ENCODE measurements around the gene CCPG1. TPM values are rescaled to one million over a fixed set of nuclear protein-coding genes. Genes with fewer than 3 reads are reported as not detected.

The CCPG1 gene
- polyA plus RNA-seq, 1 of the 3 experiments (the other 2 are of a cell fraction) = 10.5 TPM

DNA sequence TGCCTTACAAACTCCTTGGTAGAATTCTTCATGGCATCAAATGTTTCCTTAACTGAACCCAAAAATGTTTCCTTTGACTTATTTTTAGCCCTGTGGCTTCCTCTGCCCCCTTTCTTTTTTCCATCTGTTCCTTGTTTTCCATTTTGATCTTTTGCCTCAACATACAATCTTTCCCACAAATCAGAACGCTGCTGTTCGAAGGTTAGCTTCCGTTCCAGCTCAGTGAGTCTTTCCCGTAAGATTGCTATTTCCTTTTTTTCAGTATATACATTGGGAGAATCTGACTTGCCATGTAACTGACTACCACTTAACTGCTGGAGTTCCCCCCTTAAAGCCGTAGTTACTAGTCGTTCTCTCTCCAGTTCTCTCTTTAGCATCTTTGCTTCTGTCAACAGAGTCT is 47.9 kb downstream of the CCPG1 start:
- Histone ChIP-seq H4K20me1 (ENCODE audit: insufficient read depth) (no peaks in the 10 kb centered on the region), H2AFZ (ENCODE audit: low read depth) (no peak overlapping the region), H3K4me1 (ENCODE audit: control insufficient read depth in 1 of 2, insufficient read depth in 2 of 2, low read depth in 1 of 2, low read length in 1 of 2) (no peaks in the 10 kb centered on the region; a peak in 1 of 4 replicates), H3K9me3 (no peaks in the 10 kb centered on the region), H3K79me2 (ENCODE audit: insufficient read depth) (no peaks in the 10 kb centered on the region), H3K9ac (no peak overlapping the region), H3K27ac (ENCODE audit: low read depth in 2 of 2, low read length in 1 of 2) (no peak overlapping the region), H3K4me3 (ENCODE audit: low read depth in 2 of 2, low read length in 1 of 2) (no peak overlapping the region), H3K36me3 (replicated peaks in 1 of 2; ENCODE audit: control insufficient read depth in 1 of 2, insufficient read depth in 2 of 2, low read length in 1 of 2) (peaks cover 7 to 22% of the 10 kb centered on the region in 2 experiments), H3K9me2 (no peaks in the 10 kb centered on the region), H3K27me3 (ENCODE audit: insufficient read depth) (no peaks in the 10 kb centered on the region), H3F3A (replicated peaks; ENCODE audit: insufficient read depth) (peaks cover 13% of the 10 kb centered on the region), H3K4me2 (no peak overlapping the region)
- WGBS (ENCODE audit: low lambda C conversion rate) = 92% methylated on average over 6 of the region's 6 CpGs
- TF ChIP-seq SIN3A (IDR thresholded peaks at IDR 0.05; ENCODE audit: borderline replicate concordance, low read depth, low read length) (no peak), GABPA (IDR thresholded peaks at IDR 0.05; ENCODE audit: low read depth) (no peak), YY1 (IDR thresholded peaks at IDR 0.05; ENCODE audit: low read depth) (no peak), MEF2A (IDR thresholded peaks at IDR 0.05; ENCODE audit: borderline replicate concordance, low read depth) (no peak)
- TF ChIP-seq, protein P1, sequence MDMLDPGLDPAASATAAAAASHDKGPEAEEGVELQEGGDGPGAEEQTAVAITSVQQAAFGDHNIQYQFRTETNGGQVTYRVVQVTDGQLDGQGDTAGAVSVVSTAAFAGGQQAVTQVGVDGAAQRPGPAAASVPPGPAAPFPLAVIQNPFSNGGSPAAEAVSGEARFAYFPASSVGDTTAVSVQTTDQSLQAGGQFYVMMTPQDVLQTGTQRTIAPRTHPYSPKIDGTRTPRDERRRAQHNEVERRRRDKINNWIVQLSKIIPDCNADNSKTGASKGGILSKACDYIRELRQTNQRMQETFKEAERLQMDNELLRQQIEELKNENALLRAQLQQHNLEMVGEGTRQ (IDR thresholded peaks at IDR 0.05; ENCODE audit: borderline replicate concordance, low read depth, low read length) = no peak
- TF ChIP-seq, protein P2, sequence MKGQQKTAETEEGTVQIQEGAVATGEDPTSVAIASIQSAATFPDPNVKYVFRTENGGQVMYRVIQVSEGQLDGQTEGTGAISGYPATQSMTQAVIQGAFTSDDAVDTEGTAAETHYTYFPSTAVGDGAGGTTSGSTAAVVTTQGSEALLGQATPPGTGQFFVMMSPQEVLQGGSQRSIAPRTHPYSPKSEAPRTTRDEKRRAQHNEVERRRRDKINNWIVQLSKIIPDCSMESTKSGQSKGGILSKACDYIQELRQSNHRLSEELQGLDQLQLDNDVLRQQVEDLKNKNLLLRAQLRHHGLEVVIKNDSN (IDR thresholded peaks at IDR 0.05; ENCODE audit: borderline replicate concordance, low read depth) = no peak
- POLR2A ChIA-PET = no interaction called here
- CTCF ChIA-PET = interaction anchor here (1.6 to 3.7 kb wide), 3 partner anchors 8 to 23 kb away, joined by 5 to 12 read pairs (median 6); no protein-coding TSS in a partner anchor
- no peak for DNase-seq

DNA sequence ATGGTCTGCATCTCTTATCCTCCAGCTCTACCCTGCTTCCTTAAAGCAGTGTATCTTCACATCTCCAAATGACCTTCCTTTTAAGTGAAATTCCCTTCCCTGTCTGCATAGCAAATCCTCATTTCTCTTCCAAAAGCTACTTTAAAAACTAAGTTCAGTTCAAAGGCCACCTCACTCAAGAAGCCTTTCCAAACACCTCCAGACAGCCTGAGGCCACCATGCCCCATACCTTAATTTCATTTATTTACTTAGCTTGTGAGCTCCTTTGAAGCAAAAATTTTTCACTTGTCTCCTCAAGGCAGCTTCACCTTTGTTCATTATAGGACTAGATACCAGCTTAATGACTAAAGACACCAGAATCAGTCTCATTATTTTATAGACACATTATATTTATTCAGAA is 49.7 kb downstream of the CCPG1 start:
- TF ChIP-seq GATA2 (CRISPR knock-in tag; IDR thresholded peaks at IDR 0.05) = no peak
- no peak for TF ChIP-seq GABPA (IDR thresholded peaks at IDR 0.05; ENCODE audit: low read depth)
- Histone ChIP-seq H3K36me3 (replicated peaks in 1 of 2; ENCODE audit: control insufficient read depth in 1 of 2, insufficient read depth in 2 of 2, low read length in 1 of 2) (peaks cover 7 to 29% of the 10 kb centered on the region in 2 experiments), H3F3A (replicated peaks; ENCODE audit: insufficient read depth) (peaks cover 13% of the 10 kb centered on the region), H2AFZ (ENCODE audit: low read depth) (no peak overlapping the region), H3K4me3 (ENCODE audit: low read depth in 2 of 2, low read length in 1 of 2) (no peak overlapping the region), H3K9me3 (no peaks in the 10 kb centered on the region), H3K27me3 (ENCODE audit: insufficient read depth) (no peaks in the 10 kb centered on the region), H3K9me2 (no peaks in the 10 kb centered on the region), H4K20me1 (ENCODE audit: insufficient read depth) (no peaks in the 10 kb centered on the region), H3K4me1 (ENCODE audit: control insufficient read depth in 1 of 2, insufficient read depth in 2 of 2, low read depth in 1 of 2, low read length in 1 of 2) (no peaks in the 10 kb centered on the region; a peak in 1 of 4 replicates), H3K27ac (ENCODE audit: low read depth in 2 of 2, low read length in 1 of 2) (no peak overlapping the region), H3K4me2 (no peak overlapping the region), H3K79me2 (ENCODE audit: insufficient read depth) (no peaks in the 10 kb centered on the region), H3K9ac (no peak overlapping the region)
- no peak for DNase-seq
- CTCF ChIA-PET = interaction anchor here (1.1 to 3.7 kb wide), 4 partner anchors 9 to 77 kb away, joined by 3 to 12 read pairs (median 5); no protein-coding TSS in a partner anchor
- POLR2A ChIA-PET = no interaction called here

DNA sequence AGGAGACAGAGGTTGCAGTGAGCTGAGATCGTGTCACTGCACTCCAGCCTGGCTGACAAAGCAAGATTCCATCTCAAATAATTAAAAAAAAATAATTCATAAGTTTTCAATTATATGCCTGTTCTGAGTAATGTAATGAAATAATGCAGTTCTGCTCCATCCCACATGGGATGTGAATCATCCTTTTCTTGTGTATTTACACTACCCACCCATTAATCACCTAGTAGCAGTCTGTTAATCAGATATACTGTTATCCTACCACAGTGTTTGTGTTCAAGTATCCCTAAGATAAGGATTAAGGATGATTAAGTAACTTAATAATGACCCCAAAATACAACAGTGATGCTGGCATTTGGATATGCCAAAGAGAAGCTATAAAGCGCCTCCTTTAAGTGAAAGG is 50.4 kb downstream of the CCPG1 start:
- Histone ChIP-seq H3K4me3 (ENCODE audit: low read depth in 2 of 2, low read length in 1 of 2) (no peak overlapping the region), H4K20me1 (ENCODE audit: insufficient read depth) (no peaks in the 10 kb centered on the region), H3K4me1 (ENCODE audit: control insufficient read depth in 1 of 2, insufficient read depth in 2 of 2, low read depth in 1 of 2, low read length in 1 of 2) (no peaks in the 10 kb centered on the region; a peak in 1 of 4 replicates), H2AFZ (ENCODE audit: low read depth) (no peak overlapping the region), H3K9ac (no peak overlapping the region), H3K27ac (ENCODE audit: low read depth in 2 of 2, low read length in 1 of 2) (peak overlapping the region in 1 of 2 experiments; percentile 17; a peak in 1 of 4 replicates), H3K79me2 (ENCODE audit: insufficient read depth) (no peaks in the 10 kb centered on the region), H3K27me3 (ENCODE audit: insufficient read depth) (no peaks in the 10 kb centered on the region), H3K9me3 (no peaks in the 10 kb centered on the region), H3K36me3 (replicated peaks in 1 of 2; ENCODE audit: control insufficient read depth in 1 of 2, insufficient read depth in 2 of 2, low read length in 1 of 2) (peaks cover 7 to 29% of the 10 kb centered on the region in 2 experiments), H3K9me2 (no peaks in the 10 kb centered on the region), H3K4me2 (no peak overlapping the region), H3F3A (replicated peaks; ENCODE audit: insufficient read depth) (peaks cover 16% of the 10 kb centered on the region)
- POLR2A ChIA-PET = no interaction called here
- WGBS (ENCODE audit: low lambda C conversion rate) = 48% methylated on average over 2 of the region's 2 CpGs
- CTCF ChIA-PET = interaction anchor here (3.7 kb wide), 1 partner anchor 13 kb away, joined by 12 read pairs; no protein-coding TSS in a partner anchor
- peak; percentile 22 for DNase-seq
- TF ChIP-seq, protein P3, sequence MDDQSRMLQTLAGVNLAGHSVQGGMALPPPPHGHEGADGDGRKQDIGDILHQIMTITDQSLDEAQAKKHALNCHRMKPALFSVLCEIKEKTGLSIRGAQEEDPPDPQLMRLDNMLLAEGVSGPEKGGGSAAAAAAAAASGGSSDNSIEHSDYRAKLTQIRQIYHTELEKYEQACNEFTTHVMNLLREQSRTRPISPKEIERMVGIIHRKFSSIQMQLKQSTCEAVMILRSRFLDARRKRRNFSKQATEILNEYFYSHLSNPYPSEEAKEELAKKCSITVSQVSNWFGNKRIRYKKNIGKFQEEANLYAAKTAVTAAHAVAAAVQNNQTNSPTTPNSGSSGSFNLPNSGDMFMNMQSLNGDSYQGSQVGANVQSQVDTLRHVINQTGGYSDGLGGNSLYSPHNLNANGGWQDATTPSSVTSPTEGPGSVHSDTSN (IDR thresholded peaks at IDR 0.05) = peak; percentile 61
- TF ChIP-seq CHD2 (IDR thresholded peaks at IDR 0.05; ENCODE audit: low read length, partially characterized antibody) = peak; percentile 39
- TF ChIP-seq FOSL2 (IDR thresholded peaks at IDR 0.05; ENCODE audit: borderline replicate concordance, low read depth) = peak; percentile 44; the same call in 1 of the 2 replicates
- TF ChIP-seq RXRA (IDR thresholded peaks at IDR 0.05; ENCODE audit: borderline replicate concordance, low read depth) = 0 out of 2 replicates have a peak, but pooled peaks have one; percentile 9
- no peak for TF ChIP-seq GABPA (IDR thresholded peaks at IDR 0.05; ENCODE audit: low read depth)
- peak; percentile 35; the same call in 1 of the 2 replicates for TF ChIP-seq POLR2AphosphoS5 (IDR thresholded peaks at IDR 0.05; ENCODE audit: low read depth, low read length)
- peak; percentile 67 for TF ChIP-seq JUND (IDR thresholded peaks at IDR 0.05)
- peak; percentile 78 for TF ChIP-seq TCF12 (IDR thresholded peaks at IDR 0.05)
- TF ChIP-seq, protein P4, sequence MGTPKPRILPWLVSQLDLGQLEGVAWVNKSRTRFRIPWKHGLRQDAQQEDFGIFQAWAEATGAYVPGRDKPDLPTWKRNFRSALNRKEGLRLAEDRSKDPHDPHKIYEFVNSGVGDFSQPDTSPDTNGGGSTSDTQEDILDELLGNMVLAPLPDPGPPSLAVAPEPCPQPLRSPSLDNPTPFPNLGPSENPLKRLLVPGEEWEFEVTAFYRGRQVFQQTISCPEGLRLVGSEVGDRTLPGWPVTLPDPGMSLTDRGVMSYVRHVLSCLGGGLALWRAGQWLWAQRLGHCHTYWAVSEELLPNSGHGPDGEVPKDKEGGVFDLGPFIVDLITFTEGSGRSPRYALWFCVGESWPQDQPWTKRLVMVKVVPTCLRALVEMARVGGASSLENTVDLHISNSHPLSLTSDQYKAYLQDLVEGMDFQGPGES (IDR thresholded peaks at IDR 0.05; ENCODE audit: low read depth, low read length) = no peak
- TF ChIP-seq EP300 (IDR thresholded peaks at IDR 0.05; ENCODE audit: borderline replicate concordance in 1 of 2, low read depth in 1 of 2, low read length in 1 of 2) = peak in 1 of 2 experiments; percentile 21; a peak in 1 of 4 replicates
